ENCODE data around the gene AMER3. TPM values are rescaled to one million over a fixed set of nuclear protein-coding genes. Genes with fewer than 3 reads are reported as not detected.

AMER3 gene
- total and polyA plus RNA-seq, 2 experiments from 2014 or later, result 0.05 to 0.49 TPM

- TF ChIP-seq ETS1 (IDR thresholded peaks at IDR 0.05), result no peak
- no peak for TF ChIP-seq REST (IDR thresholded peaks at IDR 0.05; ENCODE audit: unreplicated experiment)
- TF ChIP-seq CREB1 (CRISPR knock-in tag; IDR thresholded peaks at IDR 0.05; ENCODE audit: low read depth), result no peak
- no peak for TF ChIP-seq ZNF114 (CRISPR knock-in tag; IDR thresholded peaks at IDR 0.05)
- no peak for TF ChIP-seq ZNF331 (CRISPR knock-in tag; IDR thresholded peaks at IDR 0.05; ENCODE audit: low read depth)
- TF ChIP-seq EZH2phosphoT487 (IDR thresholded peaks at IDR 0.05; ENCODE audit: unreplicated experiment), result no peak
Observed at GRCh38 chr2:130762031-130762909, 6.9 kb downstream of the AMER3 start (continued).

GRCh38 chr2:130762910-130763385 lies 7.6 kb downstream of the AMER3 start:
- no peaks in the 10 kb centered on the region for H3K36me3 ChIP-seq (ENCODE audit: insufficient read depth)
- no peaks in the 10 kb centered on the region for H3F3A ChIP-seq (replicated peaks; ENCODE audit: low read depth)
- no peak overlapping the region for H2AFZ ChIP-seq
- H3K79me2 ChIP-seq (replicated peaks; ENCODE audit: insufficient read depth), result no peaks in the 10 kb centered on the region
- H3K4me2 ChIP-seq, result no peak overlapping the region
- peaks cover 11% of the 10 kb centered on the region for H3K27me3 Mint-ChIP-seq (ENCODE audit: insufficient read depth, low read depth, poor library complexity)
- H3K27ac ChIP-seq (ENCODE audit: low read depth), result no peak overlapping the region
- ATAC-seq (no peak), DNase-seq (ENCODE audit: low spot score) (no peak)
- no peaks in the 10 kb centered on the region for H3K4me1 ChIP-seq (ENCODE audit: insufficient read depth)
- no peaks in the 10 kb centered on the region; the same call in 2 of the 3 replicates for H3K9me3 Mint-ChIP-seq
- H4K20me1 ChIP-seq (replicated peaks; ENCODE audit: insufficient read depth), result no peaks in the 10 kb centered on the region; the same call in 1 of the 2 replicates
- H3K36me3 Mint-ChIP-seq (ENCODE audit: low read depth), result no peaks in the 10 kb centered on the region
- H3K4me3 ChIP-seq, result no peak overlapping the region
- no peaks in the 10 kb centered on the region for H3K9me2 ChIP-seq (ENCODE audit: insufficient read depth)
- H3K27ac Mint-ChIP-seq, result no peak overlapping the region
- H3K27me3 ChIP-seq (ENCODE audit: insufficient read depth), result peaks cover 2% of the 10 kb centered on the region; the same call in 1 of the 2 replicates
- H3K4me3 Mint-ChIP-seq, result no peak overlapping the region
- H3K4me1 Mint-ChIP-seq, result no peaks in the 10 kb centered on the region
- TF ChIP-seq STAT1 (IDR thresholded peaks at IDR 0.05; ENCODE audit: unreplicated experiment), result no peak
- no peak for TF ChIP-seq EZH2phosphoT487 (IDR thresholded peaks at IDR 0.05; ENCODE audit: unreplicated experiment)
- TF ChIP-seq NANOG (IDR thresholded peaks at IDR 0.05; ENCODE audit: borderline replicate concordance), result no peak
- TF ChIP-seq ZNF331 (CRISPR knock-in tag; IDR thresholded peaks at IDR 0.05; ENCODE audit: low read depth), result no peak
- TF ChIP-seq ZNF114 (CRISPR knock-in tag; IDR thresholded peaks at IDR 0.05), result no peak
- TF ChIP-seq JUNB (IDR thresholded peaks at IDR 0.05; ENCODE audit: unreplicated experiment), result no peak
- TF ChIP-seq EZH2 (IDR thresholded peaks at IDR 0.05; ENCODE audit: low read depth, unreplicated experiment), result no peak
- TF ChIP-seq CTCF (conservative IDR thresholded peaks at IDR 0.05; ENCODE audit: low read depth in 2 of 2), result no peak
- no peak for TF ChIP-seq POLR2AphosphoS5 (IDR thresholded peaks at IDR 0.05; ENCODE audit: low read depth)
- TF ChIP-seq ETS1 (IDR thresholded peaks at IDR 0.05), result no peak
